ENCODE results near the gene TEX35.

Gene TEX35

GRCh38 chr1:178564783-178565180 lies 51.9 kb downstream of the TEX35 start:
- in situ Hi-C loops (cut with MboI; ENCODE audit: low sequenced_read_pairs): no loop called here

GRCh38 chr1:178565586-178565985 lies 52.7 kb downstream of the TEX35 start:
- in situ Hi-C loops (cut with MboI; ENCODE audit: low sequenced_read_pairs): no loop called here

GRCh38 chr1:178566187-178566586 lies 53.3 kb downstream of the TEX35 start:
- in situ Hi-C loops (cut with MboI; ENCODE audit: low sequenced_read_pairs): no loop called here

GRCh38 chr1:178571807-178572206 lies 58.9 kb downstream of the TEX35 start:
- in situ Hi-C loops (cut with MboI; ENCODE audit: low sequenced_read_pairs): no loop called here
